Prostate gland (tissue), 2 donors: ENCODE results near the gene MAPK8IP1.

Source experiments
- POLR2A ChIP-seq: fragments of 450-650 bp; IDR thresholded peaks from one replicate; pipeline ENCODE4 v1.6.1; 2016; ENCODE audit warnings: antibody characterized with exemption, mild to moderate bottlenecking
- POLR2AphosphoS5 ChIP-seq: sonication (generic); formaldehyde crosslinking; IDR thresholded peaks from one replicate; pipeline ENCODE4 v1.6.1; 2017; ENCODE audit warnings: antibody characterized with exemption
- TF ChIP-seq, protein P1 (sequence below), 4 experiments: fragments of 200-600 bp in 2 of 4; fragments of 450-650 bp in 2 of 4; sonication (generic) in 2 of 4; IDR thresholded peaks; 1 replicate in 3 of 4; 2 replicates in 1 of 4; pipeline ENCODE4 v1.5.1; 2016 to 2019; ENCODE audit warnings: antibody characterized with exemption in 4 of 4, mild to moderate bottlenecking in 2 of 4, moderate library complexity in 2 of 4

DNA sequence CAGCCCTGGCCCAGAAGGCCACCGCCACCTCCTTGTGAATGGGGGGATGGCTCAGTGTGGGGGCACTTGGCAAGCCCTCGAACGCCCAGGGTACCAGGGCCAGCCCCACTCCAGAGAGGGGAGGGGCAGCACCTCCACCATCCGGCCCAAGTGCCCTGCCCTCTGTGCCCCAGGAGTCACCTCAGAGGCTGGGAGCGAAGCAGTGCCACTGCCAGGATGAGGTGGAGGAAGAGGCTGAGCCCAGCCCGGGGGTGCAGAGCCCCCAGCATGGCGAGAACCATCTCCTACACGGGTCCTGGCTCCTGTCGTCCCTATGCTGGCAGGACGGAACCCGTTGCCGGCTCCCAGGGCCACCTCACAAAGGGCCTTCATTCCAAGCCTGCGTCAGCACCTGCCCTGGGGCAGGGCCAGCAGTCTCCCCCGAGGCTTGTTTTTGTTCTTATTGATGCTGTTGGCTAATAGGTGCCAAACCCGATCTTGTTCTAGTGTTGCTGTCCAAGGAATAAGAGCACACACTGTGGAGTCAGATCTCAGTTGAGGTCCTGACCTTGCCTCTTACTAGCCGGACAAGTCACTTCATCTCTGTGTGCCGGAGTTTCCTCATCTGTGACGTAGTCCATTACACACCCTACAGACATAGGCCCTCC is 21.6 kb downstream of the MAPK8IP1 start, which contains the start of gene FREY1:
- TF ChIP-seq, protein P1, sequence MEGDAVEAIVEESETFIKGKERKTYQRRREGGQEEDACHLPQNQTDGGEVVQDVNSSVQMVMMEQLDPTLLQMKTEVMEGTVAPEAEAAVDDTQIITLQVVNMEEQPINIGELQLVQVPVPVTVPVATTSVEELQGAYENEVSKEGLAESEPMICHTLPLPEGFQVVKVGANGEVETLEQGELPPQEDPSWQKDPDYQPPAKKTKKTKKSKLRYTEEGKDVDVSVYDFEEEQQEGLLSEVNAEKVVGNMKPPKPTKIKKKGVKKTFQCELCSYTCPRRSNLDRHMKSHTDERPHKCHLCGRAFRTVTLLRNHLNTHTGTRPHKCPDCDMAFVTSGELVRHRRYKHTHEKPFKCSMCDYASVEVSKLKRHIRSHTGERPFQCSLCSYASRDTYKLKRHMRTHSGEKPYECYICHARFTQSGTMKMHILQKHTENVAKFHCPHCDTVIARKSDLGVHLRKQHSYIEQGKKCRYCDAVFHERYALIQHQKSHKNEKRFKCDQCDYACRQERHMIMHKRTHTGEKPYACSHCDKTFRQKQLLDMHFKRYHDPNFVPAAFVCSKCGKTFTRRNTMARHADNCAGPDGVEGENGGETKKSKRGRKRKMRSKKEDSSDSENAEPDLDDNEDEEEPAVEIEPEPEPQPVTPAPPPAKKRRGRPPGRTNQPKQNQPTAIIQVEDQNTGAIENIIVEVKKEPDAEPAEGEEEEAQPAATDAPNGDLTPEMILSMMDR (IDR thresholded peaks at IDR 0.05) = no peak
- TF ChIP-seq POLR2A = no peak
- no peak for TF ChIP-seq POLR2AphosphoS5
